DMS153 treated with DMSO at 0.1 percent for 48 hours (cell line): ENCODE results near the gene SLC2A3.
"Not testable (repeated sequence)": the region's sequence is repeated elsewhere in the genome, so short reads cannot be mapped to it uniquely, and the experiment has no call there.

Experiments
- DNase-seq: peaks from one replicate; lab custom pipeline; 2025; ENCODE audit not compliant: unreplicated experiment; lab: John Stamatoyannopoulos, UW

Gene SLC2A3

DNA sequence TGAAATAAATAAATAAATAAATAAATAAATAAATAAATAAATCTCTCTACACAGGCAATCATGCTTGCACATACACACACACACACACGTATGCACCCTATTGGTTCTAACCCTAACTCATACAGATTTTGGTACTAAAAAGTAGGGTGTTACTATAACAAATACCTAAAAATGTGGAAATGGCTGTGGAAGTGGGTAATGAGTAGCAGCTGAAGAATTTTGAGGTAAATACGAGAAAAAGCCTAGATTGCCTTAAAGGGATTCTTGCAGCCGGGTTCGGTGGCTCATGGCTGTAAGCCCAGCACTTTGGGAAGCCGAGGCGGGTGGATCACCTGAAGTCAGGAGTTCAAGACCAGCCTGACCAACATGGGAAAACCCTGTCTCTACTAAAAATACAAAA lies 15.7 kb upstream of the SLC2A3 start:
- DNase-seq: no peak

DNA sequence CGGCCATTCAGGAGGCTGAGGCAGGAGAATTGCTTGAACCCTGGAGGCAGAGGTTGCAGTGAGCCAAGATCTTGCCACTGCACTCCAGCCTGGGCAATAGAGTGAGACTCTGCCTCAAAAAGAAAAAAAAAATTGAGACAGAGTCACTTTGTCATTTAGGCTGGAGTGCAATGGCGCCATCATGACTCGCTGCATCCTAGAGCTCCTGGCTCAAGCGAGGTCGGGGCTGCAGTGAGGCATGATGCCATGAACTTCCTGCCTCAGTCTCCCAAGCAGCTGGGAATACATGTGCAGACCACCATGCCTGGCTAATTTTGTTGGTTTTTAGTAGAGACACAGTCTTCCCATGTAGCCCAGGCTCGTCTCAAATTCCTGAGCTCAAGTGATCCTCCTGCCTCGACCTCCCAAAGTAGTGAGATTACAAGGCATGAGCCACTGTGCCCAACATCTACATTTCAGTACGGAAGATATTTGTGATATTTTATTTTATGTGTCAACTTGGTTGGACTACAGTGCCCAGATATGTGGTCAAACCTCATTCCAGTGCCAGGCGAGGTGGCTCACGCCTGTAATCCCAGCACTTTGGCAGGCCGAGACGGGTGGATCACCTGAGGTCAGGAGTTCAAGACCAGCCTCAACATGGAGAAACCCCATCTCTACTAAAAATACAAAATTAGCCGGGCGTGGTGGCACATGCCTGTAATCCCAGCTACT lies 14.4 kb upstream of the SLC2A3 start:
- DNase-seq: not testable (repeated sequence)

DNA sequence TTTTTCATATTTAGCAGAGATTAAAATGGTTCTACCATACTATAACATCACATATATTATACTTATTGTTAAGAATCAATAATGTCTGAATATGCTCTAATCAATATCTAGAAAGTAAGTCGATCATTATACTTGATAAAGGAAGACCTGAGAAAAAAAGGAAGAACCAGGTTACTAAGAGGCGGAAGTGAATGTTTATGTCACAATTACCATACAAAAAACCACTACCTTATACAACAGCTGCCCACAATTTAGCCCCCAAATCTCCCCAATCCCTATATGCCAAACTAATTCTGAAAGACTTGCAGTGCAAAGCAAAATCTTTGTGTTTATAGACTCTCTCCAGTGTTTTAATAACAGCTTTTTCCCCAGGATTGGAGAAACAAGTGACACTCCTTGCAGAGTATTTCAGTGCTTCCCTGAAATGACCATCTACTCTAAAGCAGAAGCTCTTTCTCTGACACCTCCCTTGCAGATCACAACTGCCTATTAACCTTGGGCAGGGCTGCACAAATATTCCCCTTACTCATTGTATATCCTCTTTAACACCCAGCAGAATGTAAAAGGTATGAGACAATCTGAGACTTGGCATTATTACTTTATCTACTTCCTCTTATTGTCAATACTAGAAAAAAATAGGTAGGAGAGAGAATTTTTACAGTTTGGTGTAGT lies 12.7 kb upstream of the SLC2A3 start:
- no peak for DNase-seq

DNA sequence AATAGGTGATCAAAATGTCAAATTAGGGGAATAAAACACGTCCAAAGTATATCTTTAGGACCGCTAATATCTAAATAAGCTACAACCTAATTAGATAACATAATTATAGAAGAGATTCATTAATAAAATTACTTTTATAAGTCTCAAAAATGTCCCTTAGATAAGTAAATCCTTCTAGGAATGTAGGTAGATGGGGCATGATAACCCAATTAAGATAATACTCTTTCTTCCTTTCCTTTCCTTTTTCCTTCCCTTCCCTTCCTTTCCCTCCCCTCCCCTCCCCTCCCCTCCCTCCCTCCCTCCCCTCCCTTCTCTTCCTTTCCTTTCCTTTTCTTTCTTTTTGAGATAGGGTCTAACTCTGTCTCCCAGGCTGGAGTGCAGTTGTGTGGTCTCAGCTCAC lies 11.0 kb upstream of the SLC2A3 start:
- no peak for DNase-seq

DNA sequence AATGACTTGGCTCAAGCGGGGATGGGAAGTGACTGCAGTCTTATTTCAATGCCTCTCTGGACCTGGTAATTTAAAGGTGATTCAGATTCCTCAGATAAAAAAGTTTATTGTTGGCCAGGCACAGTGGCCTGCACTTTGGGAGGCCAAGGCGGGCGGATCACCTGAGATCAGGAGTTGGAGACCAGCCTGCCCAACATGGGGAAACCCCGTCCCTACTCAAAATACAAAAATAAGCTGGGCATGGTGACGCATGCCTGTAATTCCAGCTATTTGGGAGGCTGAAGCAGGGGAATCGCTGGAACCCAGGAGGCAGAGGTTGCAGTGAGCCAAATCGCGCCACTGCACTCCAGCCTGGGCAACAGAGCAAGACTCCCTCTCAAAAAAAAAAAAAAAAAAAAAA lies 8.8 kb upstream of the SLC2A3 start:
- not testable (repeated sequence) for DNase-seq

DNA sequence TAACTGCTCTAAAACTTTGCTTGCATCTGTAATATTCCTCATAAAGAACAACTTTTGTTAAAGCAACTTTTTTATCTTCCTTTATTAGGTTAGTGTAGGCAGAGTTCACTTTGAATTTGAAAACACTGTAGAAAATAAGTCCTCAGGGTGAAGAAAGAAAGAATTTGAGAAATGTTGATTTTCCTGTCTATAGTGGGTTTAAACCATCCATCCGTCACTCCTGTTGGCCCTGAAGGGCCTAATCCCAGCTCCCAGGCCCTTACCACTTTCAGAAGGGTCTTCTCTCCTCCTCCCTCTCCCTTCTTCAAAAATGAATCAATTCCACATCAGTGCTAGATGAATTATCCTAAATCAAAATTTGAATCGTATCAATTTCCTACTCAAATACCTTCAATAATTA lies 4.9 kb upstream of the SLC2A3 start:
- DNase-seq: no peak

DNA sequence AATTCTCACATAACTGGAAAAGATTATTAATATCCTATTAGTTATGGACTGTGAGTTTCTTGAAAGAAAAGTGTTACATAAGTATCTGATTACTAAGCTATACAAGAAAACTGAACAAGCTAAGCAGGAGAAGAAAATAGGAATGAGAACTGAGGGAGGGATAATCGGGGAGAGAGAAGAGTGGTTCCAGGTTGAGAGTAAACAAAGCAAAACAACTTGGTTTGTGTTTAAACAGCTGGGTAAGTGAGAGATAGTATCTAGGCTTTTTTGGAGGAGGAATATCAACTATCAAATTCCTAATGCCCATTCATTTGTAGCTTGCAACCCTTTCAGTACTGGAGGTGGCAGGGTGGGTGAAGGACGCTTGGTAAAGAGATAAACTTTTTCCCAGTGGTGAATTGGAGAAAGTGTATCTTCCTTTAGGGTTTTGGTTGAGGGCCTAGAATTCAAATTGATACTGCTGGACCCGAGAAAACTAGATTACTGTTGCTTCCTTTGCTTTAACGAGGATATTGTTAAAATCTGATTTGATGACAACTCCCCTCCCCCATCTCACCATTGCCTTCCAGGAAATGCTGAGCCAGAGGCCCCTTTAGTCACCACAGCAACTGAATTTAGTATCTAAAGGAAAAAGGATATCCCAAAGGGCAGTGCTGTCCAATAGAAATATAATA lies 2.0 kb upstream of the SLC2A3 start:
- no peak for DNase-seq

DNA sequence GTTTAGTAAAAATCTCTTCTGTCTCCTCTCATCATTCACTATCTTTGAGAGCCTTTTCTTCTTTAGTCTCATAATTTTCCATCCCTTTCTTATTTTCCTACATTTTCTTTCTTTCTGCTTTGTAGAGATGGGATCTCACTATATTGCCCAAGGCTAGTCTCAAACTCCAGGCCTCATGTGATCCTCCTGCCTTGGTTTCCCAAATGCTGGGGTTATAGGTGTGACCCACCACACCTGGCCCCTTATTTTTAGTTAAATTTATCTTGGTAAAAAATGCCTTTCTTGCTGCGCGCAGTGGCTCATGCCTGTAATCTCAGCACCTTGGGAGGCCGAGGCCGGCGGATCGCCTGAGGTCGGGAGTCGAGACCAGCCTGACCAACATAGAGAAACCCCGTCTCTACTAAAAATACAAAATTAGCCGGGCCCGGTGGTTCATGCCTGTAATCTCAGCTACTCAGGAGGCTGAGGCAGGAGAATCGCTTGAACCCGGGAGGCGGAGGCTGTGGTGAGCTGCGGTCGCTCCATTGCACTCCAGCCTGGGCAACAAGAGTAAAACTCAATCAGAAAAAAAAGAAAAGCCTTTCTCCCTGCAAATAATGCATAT lies 996 bp downstream of the SLC2A3 start:
- no peak for DNase-seq

DNA sequence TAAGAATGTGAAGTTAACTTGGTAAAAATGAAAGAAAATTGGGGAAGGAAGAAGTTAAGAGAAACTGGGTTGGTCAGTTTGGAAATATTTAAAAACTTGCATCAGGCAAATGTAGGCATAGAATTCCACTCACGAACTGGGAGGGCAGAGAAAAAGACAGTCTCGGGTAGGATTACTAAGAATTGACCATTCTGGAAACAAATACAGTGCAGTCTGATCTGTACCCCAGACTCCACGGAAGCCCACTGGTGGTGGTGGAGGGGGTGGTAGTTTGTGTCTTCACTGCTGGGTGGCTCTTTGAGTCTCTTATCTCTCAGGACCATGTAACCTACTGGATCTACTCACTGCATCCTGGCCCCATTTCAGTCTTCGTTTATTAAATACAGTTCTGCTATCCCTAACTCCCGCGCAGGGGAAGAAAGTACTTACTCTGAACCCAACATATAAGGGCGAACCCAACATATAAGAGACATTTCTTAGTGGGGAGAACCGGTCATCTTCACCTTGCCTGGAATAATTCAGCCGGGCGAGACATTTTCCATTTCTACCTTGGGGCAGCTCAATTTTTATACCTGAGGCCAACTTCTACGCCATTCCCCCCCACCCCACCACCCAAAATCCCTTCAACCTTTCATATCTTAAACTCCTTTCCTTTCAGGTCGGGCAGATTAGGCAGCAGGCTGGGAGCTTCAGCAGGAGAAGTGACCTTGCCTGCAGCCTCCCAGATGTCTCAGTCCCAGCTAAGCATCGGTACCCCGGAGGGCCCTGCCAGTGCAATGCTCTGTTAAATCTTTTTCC lies 1.7 kb downstream of the SLC2A3 start:
- DNase-seq: no peak

DNA sequence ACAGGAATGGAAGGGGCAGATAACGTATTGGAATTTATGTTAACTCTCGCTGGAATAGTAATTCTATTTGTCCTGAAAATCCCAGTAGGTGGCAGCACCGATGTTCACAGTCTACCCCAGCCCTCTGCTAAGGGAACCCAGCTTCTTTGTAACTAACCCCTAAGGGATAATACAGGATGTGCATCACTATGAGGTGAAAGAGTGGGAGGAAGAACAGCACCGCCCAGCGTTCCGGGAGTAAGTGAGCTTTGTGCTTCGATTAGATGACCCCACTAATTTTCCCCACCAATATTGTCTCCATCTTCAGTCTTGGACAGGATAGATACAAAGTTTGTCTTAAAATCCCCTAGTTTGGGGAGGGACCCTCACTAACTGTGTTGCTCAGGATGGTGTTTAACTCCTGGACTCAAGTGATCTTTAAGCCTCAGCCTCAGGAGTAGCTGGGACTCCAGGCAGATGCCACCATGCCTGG lies 2.7 kb downstream of the SLC2A3 start:
- peak; percentile 86 for DNase-seq

DNA sequence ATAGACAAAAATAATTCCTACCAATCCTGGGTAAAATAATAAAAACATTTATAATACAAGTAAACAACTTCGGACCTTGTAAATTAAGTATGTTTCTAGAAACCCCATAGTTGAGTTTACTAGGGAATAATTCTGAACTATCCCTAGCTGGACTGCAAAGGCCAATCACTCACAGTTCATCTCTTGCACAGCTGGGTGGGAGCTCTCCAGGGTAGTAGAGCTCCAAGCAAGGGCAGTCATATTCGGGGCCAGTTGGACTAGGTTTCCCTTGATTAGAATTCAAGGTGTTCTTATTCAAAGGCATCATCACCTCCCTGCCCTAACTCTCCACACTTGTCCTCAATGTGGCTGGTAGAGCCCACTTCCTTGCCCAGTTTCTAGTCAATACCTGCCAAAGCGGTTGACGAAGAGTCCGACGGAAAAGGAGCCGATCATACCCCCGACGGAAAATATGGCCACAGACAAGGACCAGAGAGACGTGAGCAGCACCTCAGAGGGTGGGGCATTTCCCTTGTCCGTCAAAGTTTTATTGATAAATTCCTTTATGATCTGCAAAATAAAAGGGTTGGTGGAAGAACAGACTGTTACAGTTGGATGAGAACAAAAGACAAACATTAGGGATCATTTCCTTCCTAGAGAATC lies 3.3 kb downstream of the SLC2A3 start:
- DNase-seq: not testable (repeated sequence)

DNA sequence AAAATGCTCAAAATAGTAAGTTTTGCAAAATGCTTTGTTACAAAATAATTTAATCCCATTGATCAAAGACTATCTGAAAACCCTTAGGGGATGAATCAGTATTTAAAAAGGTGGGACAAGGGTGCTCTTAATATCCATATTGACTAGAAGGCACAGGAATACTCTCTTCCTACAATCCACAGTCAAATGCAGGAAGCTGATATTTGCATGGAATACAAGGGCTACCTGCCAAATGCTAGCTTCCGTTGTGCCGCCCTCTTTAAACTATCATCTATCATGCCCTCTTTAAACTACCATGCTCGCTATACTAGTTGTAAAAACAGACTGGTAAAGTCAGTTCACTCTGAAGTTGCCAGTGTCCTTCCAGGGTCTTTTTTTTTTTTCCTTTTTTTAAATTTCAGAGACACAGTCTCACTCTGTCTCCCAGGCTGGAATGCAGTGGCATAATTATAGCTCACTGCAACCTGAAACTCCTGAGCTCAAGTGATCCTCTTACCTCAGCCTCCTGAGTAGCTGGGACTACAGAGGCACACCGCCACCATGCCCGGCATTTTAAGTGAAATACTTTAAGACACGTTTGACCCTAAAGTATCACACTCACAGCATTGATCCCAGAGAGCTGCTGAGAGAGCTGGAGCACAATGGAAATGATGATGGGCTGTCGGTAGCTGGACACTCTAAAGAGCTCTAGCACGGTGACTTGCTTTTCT lies 6.7 kb downstream of the SLC2A3 start:
- no peak for DNase-seq

DNA sequence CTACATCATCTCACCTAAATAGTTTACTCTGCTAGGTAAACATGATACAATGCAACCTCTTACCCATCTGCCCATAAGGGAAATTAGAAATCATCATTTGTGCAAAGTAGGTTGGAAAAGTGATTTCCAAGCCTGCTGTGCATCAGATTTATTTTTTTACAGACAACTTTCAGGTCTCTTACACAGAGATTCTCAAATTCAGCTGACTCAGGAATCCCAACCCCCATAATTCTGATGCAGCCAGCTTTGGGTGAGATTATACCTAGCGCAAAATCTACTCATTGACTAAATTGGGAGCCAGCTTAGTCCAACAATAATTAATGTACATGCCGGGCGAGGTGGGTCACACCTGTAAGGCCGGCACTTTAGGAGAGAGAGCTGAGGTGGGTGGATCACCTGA lies 8.5 kb downstream of the SLC2A3 start:
- DNase-seq: no peak

DNA sequence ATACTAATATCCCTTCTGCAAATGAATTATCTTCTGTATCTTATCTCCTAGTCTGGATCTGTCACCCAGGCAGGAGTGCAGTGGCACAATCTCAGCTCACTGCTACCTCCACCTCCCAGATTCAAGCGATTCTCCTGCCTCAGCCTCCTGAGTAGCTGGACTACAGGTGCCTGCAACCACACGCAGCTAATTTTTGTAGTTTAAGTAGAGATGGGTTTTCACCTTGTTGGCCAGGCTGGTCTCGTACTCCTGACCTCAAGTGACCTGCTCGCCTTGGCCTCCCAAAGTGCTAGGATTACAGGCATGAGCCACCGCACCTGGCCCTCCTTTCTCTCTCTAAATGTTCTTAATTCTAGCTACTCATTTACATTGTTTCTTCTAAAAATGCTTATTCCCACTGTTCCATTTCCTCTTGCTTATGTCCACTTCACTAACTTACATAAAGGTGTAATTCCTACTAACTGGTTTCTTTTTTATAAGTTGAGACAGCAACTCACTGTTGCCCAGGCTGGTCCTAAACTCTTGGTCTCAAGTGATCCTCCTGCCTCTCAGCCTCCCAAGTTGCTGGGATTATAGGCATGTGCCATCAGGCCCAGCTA lies 9.8 kb downstream of the SLC2A3 start:
- not testable (repeated sequence) for DNase-seq

DNA sequence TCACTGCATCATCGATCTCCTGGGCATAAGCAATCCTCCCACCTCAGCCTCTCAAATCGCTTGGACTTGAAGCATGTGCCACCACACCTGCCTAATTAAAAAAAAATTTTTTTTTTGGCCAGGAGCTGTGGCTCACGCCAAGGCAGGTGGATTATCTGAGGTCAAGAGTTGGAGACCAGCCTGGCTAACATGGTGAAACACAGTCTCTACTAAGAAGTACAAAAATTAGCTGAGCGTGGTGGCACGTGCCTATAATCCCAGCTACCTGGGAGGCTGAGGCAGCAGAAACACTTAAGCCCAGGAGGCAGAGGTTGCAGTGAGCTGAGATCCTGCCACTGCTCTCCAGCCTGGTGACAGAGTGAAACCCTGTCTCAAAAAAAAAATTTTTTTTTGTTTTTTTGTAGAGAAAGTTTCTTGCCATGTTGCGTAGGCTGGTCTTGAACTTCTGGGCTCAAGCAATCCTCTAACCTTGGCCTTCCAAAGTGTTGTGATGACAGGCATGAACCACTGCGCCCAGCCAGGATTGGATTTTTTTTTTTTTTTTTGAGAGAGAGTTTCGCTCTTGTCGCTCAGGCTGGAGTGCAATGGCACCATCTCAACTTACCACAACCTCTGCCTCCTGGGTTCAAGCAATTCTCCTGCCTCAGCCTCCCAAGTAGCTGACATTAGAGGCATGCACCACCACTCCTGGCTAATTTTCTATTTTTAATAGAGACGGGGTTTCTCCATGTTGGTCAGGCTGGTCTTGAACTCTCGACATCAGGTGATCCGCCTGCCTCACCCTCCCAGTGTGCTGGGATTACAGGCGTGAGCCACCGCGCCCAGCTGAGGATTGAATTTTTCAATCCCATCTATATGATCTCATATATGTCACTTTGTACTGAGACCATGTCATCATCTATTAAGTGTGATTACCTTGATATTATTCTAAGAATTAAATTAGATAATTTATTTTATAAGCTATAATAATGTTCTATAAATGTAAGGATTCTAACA lies 12.4 kb downstream of the SLC2A3 start:
- no peak for DNase-seq

DNA sequence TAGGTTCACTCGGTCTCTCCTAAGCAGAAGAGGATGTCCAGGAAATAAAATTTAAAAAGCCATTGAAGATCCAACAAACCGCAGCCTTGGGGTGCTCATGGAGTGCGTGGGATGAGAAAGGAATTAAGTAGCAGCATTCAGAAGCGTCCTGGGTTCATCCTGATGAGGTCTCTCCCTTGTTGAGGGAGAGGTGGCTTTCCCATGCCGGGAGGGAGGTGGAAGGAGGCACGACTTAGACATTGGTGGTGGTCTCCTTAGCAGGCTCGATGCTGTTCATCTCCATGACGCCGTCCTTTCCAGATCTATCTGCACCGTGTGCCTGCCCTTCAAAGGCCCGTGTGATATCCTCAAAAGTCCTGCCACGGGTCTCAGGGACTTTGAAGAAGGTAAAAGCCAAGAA lies 14.8 kb downstream of the SLC2A3 start:
- DNase-seq: not testable (repeated sequence)

DNA sequence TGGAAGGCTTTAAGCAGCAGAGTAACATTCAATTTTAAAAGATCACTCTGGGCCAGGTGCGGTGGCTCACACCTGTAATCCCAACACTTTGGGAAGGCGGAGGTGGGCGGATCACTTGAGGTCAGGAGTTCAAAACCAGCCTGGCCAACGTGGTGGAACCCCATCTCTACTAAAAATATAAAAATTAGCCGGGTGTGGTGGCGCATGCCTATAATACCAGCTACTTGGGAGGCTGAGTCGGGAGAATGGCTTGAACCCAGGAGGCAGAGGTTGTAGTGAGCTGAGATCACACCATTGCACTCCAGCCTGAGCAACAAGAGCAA lies 17.8 kb downstream of the SLC2A3 start:
- not testable (repeated sequence) for DNase-seq
